OCI-LY3 (cell line): Measurements from ENCODE around the gene PXK.

ENCODE experiments used
- EZH2phosphoT487 ChIP-seq: fragments of 200-600 bp; shearing (Covaris generic); IDR thresholded peaks from 2 replicates; pipeline ENCODE4 v1.6.1; 2018; ENCODE audit warnings: antibody characterized with exemption, mixed run types, low read depth
- TF ChIP-seq, protein P1 (sequence below): fragments of 200-600, 300-600 bp; sonication (generic); IDR thresholded peaks from 2 replicates; pipeline ENCODE4 v1.5.1; 2014; ENCODE audit warnings: antibody characterized with exemption, low read length, low read depth

DNA sequence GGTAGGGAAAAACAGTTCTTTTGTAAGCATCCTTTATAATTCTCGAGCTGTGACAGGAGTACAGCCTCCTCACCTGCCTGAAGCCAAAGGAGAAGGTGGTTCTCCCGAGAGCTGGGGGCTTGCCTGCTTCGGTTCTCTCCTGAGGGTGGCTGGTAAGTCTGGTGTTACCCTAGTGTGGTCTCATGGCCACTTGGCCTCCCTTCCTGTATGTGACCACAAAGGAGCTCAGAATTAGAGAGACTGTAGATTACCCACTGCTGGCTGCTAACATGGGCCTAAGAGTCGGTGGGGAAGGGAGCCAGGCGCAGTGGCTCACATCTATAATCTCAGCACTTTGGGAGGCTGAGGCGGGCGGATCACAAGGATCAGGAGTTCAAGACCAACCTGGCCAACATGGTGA, 88.3 kb downstream of the PXK start:
- TF ChIP-seq, protein P1, sequence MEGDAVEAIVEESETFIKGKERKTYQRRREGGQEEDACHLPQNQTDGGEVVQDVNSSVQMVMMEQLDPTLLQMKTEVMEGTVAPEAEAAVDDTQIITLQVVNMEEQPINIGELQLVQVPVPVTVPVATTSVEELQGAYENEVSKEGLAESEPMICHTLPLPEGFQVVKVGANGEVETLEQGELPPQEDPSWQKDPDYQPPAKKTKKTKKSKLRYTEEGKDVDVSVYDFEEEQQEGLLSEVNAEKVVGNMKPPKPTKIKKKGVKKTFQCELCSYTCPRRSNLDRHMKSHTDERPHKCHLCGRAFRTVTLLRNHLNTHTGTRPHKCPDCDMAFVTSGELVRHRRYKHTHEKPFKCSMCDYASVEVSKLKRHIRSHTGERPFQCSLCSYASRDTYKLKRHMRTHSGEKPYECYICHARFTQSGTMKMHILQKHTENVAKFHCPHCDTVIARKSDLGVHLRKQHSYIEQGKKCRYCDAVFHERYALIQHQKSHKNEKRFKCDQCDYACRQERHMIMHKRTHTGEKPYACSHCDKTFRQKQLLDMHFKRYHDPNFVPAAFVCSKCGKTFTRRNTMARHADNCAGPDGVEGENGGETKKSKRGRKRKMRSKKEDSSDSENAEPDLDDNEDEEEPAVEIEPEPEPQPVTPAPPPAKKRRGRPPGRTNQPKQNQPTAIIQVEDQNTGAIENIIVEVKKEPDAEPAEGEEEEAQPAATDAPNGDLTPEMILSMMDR: no peak
- TF ChIP-seq EZH2phosphoT487: no peak
